Measurements from ENCODE around the gene IL18BP. TPM values are rescaled to one million over a fixed set of nuclear protein-coding genes. Genes with fewer than 3 reads are reported as not detected.

The IL18BP gene
- total RNA-seq, 6 donors from 2014 or later, result 4.6 to 45.1 (median 16.9) TPM

DNA sequence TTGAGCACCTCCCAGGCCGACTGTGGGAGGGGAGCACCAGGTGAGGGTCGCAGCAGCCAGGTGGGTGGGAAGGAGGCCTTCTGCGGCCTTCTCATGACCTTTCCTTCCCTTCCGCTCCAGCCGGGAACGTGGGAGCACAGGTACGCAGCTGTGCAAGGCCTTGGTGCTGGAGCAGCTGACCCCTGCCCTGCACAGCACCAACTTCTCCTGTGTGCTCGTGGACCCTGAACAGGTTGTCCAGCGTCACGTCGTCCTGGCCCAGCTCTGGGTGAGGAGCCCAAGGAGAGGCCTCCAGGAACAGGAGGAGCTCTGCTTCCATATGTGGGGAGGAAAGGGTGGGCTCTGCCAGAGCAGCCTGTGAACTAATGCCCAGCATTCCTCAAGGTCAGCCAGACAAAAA is 2.6 kb downstream of the IL18BP start:
- DNase-seq, result peak in 1 of 2 donors; percentile 54
- H3K4me1 ChIP-seq, result peaks cover 27 to 31% (median 28%) of the 10 kb centered on the region in 4 donors
- no peaks in the 10 kb centered on the region for H3K27me3 ChIP-seq
- H3K9me3 ChIP-seq, result no peaks in the 10 kb centered on the region
- H3K27ac ChIP-seq, result peak overlapping the region in 1 of 4 donors; percentile 15
- ATAC-seq (ENCODE audit: low FRiP score in 2 of 2), result no peak
- WGBS, 2 donors, result 87 to 91% methylated on average over 6 to 7 of the region's 11 CpGs
- no peak overlapping the region for H3K4me3 ChIP-seq
- H3K36me3 ChIP-seq, result peaks cover 37 to 63% (median 49%) of the 10 kb centered on the region in 4 donors
- TF ChIP-seq, protein P1, sequence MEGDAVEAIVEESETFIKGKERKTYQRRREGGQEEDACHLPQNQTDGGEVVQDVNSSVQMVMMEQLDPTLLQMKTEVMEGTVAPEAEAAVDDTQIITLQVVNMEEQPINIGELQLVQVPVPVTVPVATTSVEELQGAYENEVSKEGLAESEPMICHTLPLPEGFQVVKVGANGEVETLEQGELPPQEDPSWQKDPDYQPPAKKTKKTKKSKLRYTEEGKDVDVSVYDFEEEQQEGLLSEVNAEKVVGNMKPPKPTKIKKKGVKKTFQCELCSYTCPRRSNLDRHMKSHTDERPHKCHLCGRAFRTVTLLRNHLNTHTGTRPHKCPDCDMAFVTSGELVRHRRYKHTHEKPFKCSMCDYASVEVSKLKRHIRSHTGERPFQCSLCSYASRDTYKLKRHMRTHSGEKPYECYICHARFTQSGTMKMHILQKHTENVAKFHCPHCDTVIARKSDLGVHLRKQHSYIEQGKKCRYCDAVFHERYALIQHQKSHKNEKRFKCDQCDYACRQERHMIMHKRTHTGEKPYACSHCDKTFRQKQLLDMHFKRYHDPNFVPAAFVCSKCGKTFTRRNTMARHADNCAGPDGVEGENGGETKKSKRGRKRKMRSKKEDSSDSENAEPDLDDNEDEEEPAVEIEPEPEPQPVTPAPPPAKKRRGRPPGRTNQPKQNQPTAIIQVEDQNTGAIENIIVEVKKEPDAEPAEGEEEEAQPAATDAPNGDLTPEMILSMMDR (IDR thresholded peaks at IDR 0.05), result no peak
- no peak for TF ChIP-seq POLR2A (IDR thresholded peaks at IDR 0.05)

DNA sequence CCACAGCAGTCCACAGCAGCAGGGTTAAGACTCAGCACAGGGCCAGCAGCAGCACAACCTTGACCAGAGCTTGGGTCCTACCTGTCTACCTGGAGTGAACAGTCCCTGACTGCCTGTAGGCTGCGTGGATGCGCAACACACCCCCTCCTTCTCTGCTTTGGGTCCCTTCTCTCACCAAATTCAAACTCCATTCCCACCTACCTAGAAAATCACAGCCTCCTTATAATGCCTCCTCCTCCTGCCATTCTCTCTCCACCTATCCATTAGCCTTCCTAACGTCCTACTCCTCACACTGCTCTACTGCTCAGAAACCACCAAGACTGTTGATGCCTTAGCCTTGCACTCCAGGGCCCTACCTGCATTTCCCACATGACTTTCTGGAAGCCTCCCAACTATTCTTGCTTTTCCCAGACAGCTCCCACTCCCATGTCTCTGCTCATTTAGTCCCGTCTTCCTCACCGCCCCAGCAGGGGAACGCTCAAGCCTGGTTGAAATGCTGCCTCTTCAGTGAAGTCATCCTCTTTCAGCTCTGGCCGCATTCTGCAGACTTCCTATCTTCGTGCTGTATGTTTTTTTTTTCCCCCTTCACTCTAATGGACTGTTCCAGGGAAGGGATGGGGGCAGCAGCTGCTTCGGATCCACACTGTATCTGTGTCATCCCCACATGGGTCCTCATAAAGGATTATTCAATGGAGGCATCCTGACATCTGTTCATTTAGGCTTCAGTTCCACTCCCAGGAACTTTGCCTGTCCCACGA is 3.3 kb downstream of the IL18BP start:
- no peak for TF ChIP-seq POLR2A (IDR thresholded peaks at IDR 0.05)
- TF ChIP-seq EP300 (IDR thresholded peaks at IDR 0.05), result no peak
- no peak for TF ChIP-seq POLR2AphosphoS5 (IDR thresholded peaks at IDR 0.05)
- TF ChIP-seq, protein P1 (IDR thresholded peaks at IDR 0.05), result no peak
- Histone ChIP-seq H3K27ac (peak overlapping the region in 2 of 4 donors; percentile 6 to 15), H3K4me1 (peaks cover 24 to 31% (median 28%) of the 10 kb centered on the region in 4 donors), H3K36me3 (peaks cover 44 to 67% (median 56%) of the 10 kb centered on the region in 4 donors), H3K27me3 (no peaks in the 10 kb centered on the region), H3K4me3 (no peak overlapping the region), H3K9me3 (no peaks in the 10 kb centered on the region)
- 66 to 72% methylated on average over 10 of the region's 10 CpGs for WGBS, 2 donors
- no peak for ATAC-seq (ENCODE audit: low FRiP score in 2 of 2)
- DNase-seq, result no peak

DNA sequence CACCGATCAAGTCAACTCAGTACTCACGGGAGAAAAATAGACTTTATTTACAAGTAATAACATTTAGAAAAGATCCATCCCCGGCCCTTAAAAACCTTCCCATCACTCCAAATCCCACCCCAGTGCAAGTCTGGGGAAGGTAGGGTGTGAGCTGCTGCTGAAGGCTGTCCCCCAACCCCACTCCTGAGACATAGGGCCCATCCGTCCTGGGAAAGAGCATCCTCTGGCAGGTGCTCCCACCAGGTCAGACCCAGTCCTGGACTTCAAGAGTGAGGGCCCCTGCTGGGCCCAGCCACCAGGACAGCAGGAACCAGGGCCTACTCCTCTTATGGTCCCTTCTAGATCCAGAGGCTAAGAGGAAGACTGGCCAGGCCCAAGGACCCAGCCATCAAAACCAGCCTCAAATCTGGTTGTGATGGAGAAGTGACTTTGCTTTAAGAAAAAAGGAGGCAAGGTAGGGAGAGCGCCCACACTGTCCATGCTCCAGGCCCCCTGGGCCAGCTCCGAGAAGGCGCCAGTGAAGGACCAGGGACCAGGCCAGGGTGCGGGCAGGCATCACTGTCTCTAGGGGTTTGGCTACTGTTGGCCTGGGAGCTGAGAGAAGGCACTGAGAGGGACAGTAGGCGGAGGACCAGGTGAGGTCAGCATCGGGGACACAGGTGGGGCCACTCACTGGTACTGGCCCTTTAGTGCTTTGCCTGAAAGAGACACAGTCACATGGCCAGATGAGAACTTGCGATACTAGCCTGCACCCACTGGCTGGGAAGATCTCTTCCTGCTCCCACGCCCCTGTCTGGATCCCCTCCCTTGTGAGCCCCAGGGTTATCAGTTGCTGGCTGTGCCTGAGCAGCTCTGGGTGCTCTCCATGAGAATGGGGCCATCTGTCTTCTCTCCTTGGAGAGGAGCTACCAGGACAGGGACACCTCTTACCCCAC is 4.4 kb downstream of the IL18BP start:
- TF ChIP-seq POLR2AphosphoS5 (IDR thresholded peaks at IDR 0.05) (no peak), EP300 (IDR thresholded peaks at IDR 0.05) (no peak)
- TF ChIP-seq, protein P1 (IDR thresholded peaks at IDR 0.05), result no peak
- Histone ChIP-seq H3K27ac (peak overlapping the region in 1 of 4 donors; percentile 6), H3K4me1 (peaks cover 24 to 28% (median 25%) of the 10 kb centered on the region in 4 donors), H3K27me3 (no peaks in the 10 kb centered on the region), H3K4me3 (no peak overlapping the region), H3K36me3 (peaks cover 55 to 78% (median 67%) of the 10 kb centered on the region in 4 donors), H3K9me3 (no peaks in the 10 kb centered on the region)
- ATAC-seq (ENCODE audit: low FRiP score in 2 of 2) (no peak), DNase-seq (peak in 1 of 2 donors; percentile 30)
- WGBS, 2 donors, result 86 to 90% methylated on average over 10 to 12 of the region's 12 CpGs

DNA sequence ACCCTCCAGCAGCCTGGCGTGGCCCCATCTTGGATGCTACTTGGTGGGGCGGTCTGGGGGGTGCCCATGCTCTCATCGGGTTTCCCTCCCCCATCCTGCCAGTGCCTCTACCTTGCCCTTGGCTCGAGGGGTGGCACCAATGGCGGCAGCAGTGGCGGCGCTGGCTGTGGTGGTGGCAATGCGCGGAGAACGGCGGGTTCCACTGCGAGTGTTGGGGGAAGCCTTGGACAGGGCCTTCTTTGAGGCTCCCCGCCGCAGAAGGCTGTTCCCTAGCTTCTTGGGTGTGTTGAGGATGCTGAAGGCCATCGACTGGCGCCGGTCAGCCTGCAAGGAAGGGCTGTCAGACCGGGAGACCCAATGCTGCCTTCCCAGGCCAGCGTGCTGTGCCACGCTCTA is 5.1 kb downstream of the IL18BP start:
- ATAC-seq (ENCODE audit: low FRiP score in 2 of 2) (no peak), DNase-seq (peak in 1 of 2 donors; percentile 79)
- no peak overlapping the region for H3K4me3 ChIP-seq
- no peaks in the 10 kb centered on the region for H3K9me3 ChIP-seq
- peaks cover 18 to 22% (median 20%) of the 10 kb centered on the region in 4 donors for H3K4me1 ChIP-seq
- no peak for TF ChIP-seq EP300 (IDR thresholded peaks at IDR 0.05)
- TF ChIP-seq POLR2A (IDR thresholded peaks at IDR 0.05), result no peak
- TF ChIP-seq POLR2AphosphoS5 (IDR thresholded peaks at IDR 0.05), result no peak
- TF ChIP-seq, protein P1 (IDR thresholded peaks at IDR 0.05), result no peak
- H3K27me3 ChIP-seq, result no peaks in the 10 kb centered on the region
- peak overlapping the region in 1 of 4 donors; percentile 4 for H3K27ac ChIP-seq
- H3K36me3 ChIP-seq, result peaks cover 62 to 85% (median 74%) of the 10 kb centered on the region in 4 donors
- WGBS, 2 donors, result 96 to 97% methylated on average over 19 to 20 of the region's 20 CpGs

All from upper lobe of left lung (tissue), 6 donors.